IPS-18a (cell line): ENCODE measurements around the gene TANC2.

Source experiments
- H3K27ac ChIP-seq: one replicate; pipeline ENCODE4 v1.5.1; 2013; ENCODE audit warnings: low read length
- H3K27me3 ChIP-seq: one replicate; pipeline ENCODE4 v1.6.1; 2013; ENCODE audit warnings: mild to moderate bottlenecking, low read length; ENCODE audit not compliant: control insufficient read depth, insufficient read depth
- H3K36me3 ChIP-seq: one replicate; pipeline ENCODE4 v1.6.1; 2013; ENCODE audit warnings: low read depth, low read length; ENCODE audit not compliant: control insufficient read depth
- H3K4me1 ChIP-seq: one replicate; pipeline ENCODE4 v1.6.1; 2013; ENCODE audit warnings: low read depth, low read length; ENCODE audit not compliant: control insufficient read depth
- H3K4me3 ChIP-seq: one replicate; pipeline ENCODE4 v1.5.1; 2013; ENCODE audit warnings: low read length
- H3K9ac ChIP-seq: one replicate; pipeline ENCODE4 v1.6.1; 2013; ENCODE audit warnings: mild to moderate bottlenecking, low read length, moderate library complexity
- H3K9me3 ChIP-seq: one replicate; pipeline ENCODE4 v1.6.1; 2013; ENCODE audit warnings: low read depth, low read length; ENCODE audit not compliant: control insufficient read depth

Gene TANC2

DNA sequence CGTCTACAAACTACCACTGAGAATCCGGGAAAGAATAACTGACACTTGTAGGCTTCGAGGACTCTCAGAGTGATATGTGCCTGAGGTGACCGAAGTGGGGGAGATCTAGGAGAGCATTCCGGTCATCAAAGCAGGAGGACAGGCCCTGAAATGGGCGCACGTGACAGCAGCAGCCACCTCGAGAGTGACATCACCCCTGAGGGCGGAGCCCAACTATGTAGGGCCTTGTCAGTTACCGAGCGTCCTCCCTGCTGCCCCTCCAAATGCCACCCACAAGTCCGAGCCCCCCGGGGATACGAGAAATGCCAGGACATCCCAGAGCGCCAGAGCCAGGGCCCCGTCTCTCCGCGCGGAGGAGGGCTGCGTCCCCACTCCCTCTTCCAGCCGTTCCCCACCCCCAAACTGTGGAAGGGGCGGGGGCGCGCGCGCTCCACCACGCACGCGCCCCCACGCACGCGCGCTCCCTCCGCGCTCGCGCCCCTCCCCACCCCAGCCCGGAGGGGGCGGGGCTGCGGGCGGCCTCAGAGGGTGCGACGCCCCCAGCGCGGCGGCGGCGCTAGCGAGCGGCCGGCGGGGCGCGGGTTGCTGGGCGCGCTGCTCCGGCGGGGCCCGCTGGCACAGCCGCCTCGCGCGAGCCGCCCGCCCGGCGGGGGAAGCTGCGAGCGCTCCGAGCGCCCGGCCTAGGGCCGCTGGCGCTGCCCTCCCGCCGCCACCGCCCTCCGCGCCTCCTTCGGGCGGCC, at the start of gene TANC2:
TSS of gene TANC2 (plus strand) at position 550 of the 740 bp plus-strand sequence. CDS start 43,325 bp downstream, outside the sequence.
- H3K4me3 ChIP-seq, result peak within 1 kb of the TSS; percentile 67
- no peak within 1 kb of the TSS for H3K27ac ChIP-seq
- H3K9ac ChIP-seq, result peak within 1 kb of the TSS; percentile 20
- H3K27me3 ChIP-seq, result peaks cover 37% of the 10 kb centered on the region
- no peaks in the 10 kb centered on the region for H3K9me3 ChIP-seq
- H3K36me3 ChIP-seq, result no peaks in the 10 kb centered on the region
- peaks cover 12% of the 10 kb centered on the region for H3K4me1 ChIP-seq

DNA sequence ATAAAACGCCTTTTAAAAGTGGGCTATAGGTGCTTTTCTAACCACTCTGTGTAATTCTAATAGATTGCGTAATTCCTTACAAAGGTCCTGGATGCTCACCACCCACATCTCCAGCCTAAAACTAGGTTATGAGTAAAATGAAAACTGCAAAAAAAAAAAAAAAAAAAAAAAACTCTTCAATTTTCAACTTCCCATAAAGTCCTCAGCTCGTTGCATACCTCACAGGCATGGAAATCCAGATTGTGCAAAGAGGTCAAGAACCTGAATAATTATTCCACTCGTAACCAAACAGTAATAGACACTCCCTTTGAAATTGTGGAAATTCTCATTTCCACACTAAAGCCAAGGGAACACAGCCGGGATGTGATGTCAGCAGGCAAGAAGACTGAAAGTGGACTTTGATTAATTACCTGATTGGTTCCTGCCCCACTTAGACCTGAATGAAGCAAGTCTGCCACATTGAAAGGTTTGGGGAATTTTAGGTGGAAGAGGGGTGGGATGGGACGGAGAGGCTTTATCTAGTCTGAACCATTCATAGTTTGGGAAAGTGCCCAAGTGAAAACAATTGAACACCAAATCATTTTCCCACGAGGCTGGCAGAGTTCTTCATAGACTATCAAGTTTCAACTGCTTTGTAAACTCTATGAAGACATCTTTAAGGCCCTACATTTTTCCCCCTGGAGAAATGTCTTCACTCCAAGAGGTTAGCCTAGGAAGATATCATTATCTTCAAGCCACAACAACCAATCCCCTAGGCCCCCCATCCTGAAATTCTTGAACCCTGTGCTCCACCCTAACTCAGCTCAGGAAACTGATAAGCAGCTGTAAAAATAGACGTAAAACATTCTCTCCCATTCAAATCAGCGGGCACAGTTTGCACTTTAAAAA, 49.1 kb upstream of the TANC2 start:
- H3K27me3 ChIP-seq, result no peaks in the 10 kb centered on the region
- H3K9ac ChIP-seq, result no peak overlapping the region
- H3K4me1 ChIP-seq, result no peaks in the 10 kb centered on the region
- H3K27ac ChIP-seq, result no peak overlapping the region
- no peaks in the 10 kb centered on the region for H3K36me3 ChIP-seq
- H3K4me3 ChIP-seq, result no peak overlapping the region
- H3K9me3 ChIP-seq, result no peaks in the 10 kb centered on the region

DNA sequence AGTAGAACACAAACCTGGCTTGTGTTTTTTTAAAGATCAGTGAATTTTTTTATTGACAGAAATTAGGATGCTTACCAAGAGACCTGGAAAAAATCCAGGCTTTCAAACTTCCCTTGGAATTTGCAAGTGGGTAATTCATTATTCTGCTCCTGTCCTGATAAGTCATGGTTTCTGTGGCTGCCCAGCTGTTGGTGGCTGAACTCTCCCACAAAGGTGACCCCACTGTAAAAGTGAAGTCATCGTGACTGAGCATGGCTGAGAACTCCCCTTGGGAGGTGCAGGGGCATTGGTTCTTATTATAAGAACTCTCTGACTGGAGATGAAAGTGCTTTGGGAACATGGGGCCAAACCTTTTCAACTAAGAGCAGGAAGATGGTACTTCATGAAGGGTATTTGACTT, 46.6 kb upstream of the TANC2 start:
- Histone ChIP-seq H3K27ac (no peak overlapping the region), H3K4me1 (no peaks in the 10 kb centered on the region), H3K9me3 (no peaks in the 10 kb centered on the region), H3K4me3 (no peak overlapping the region), H3K9ac (no peak overlapping the region), H3K36me3 (no peaks in the 10 kb centered on the region), H3K27me3 (no peaks in the 10 kb centered on the region)

DNA sequence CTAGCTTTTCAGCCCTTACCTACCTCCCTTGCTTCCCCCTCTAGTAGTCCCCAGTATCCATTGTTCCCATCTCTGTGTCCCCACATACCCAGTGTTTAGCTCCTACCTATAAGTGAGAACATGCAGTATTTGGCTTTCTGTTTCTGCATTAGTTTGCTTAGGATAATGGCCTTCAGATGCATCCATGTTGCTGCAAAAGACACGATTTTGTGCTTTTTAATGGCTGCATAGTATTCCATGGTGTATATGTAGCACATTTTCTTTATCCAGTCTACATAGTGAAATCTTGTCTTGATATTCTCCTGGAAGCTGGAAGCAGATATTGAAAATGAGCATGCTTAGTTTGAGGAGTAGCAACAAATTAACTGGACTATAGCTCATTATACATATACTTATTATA, 45.7 kb upstream of the TANC2 start:
- Histone ChIP-seq H3K9ac (no peak overlapping the region), H3K9me3 (no peaks in the 10 kb centered on the region), H3K4me1 (no peaks in the 10 kb centered on the region), H3K4me3 (no peak overlapping the region), H3K27ac (no peak overlapping the region), H3K27me3 (no peaks in the 10 kb centered on the region), H3K36me3 (no peaks in the 10 kb centered on the region)

DNA sequence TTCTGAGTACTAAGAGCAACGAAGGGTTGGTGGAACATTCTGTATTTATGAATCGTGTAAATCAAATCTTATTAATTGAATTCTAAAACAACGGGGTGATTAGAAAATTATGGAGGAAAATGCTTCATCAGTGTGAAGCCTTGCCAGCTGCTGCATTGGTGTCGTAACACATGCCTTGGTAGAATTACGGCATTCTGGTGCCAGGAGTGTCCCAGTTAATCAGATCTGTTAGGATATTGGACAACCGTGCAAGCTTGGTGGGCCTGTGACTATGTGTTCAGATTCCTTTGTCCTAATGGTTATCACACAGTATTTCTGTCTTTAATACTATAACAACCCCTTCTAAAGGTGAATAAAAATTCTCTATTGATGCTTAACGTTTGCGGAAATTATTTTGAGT, 44.2 kb upstream of the TANC2 start:
- H3K4me1 ChIP-seq, result no peaks in the 10 kb centered on the region
- H3K36me3 ChIP-seq, result no peaks in the 10 kb centered on the region
- H3K9me3 ChIP-seq, result no peaks in the 10 kb centered on the region
- no peak overlapping the region for H3K4me3 ChIP-seq
- H3K27me3 ChIP-seq, result no peaks in the 10 kb centered on the region
- no peak overlapping the region for H3K27ac ChIP-seq
- no peak overlapping the region for H3K9ac ChIP-seq

DNA sequence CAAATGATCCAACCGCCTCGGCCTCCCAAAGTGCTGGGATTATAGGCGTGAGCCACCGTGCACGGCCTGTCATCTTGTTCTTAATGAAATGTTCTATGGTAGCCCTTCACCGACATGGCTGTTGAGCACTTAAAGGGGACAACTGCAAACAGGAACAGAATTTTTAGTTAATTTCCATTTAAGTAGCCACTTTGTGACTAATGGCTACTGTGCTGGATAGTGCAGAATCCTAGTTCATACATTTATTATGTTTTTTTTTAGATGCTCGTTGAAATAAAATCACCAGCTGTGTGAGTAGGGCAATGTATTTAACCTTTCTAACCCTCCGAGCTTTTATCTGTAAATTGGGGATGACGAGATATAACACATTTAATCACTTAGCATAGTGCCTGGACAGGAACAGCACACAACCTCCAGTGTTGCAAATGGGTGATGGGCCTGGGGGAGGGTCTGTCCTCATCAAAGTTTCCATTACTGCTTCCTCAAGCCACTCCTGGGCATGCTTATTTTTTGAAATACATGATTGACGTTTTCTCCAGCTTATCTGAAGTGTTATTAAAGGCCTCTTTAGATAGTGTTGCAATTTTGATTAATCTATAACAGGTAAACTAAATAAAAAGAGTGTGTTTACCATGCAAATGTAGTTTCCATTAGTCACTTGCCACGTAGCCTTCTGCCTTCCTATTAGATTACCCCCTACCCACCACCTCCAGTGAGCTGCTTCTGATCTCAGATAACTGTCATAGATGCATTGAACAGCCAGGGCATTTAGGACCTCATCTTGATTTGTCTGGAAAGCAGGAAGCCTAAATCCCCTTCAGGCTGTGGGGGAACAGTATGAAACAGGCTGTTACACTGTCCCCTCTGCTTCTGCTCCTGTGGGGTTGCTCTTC, 42.5 kb upstream of the TANC2 start:
- Histone ChIP-seq H3K27me3 (no peaks in the 10 kb centered on the region), H3K27ac (no peak overlapping the region), H3K36me3 (no peaks in the 10 kb centered on the region), H3K4me1 (no peaks in the 10 kb centered on the region), H3K9ac (no peak overlapping the region), H3K4me3 (no peak overlapping the region), H3K9me3 (no peaks in the 10 kb centered on the region)

DNA sequence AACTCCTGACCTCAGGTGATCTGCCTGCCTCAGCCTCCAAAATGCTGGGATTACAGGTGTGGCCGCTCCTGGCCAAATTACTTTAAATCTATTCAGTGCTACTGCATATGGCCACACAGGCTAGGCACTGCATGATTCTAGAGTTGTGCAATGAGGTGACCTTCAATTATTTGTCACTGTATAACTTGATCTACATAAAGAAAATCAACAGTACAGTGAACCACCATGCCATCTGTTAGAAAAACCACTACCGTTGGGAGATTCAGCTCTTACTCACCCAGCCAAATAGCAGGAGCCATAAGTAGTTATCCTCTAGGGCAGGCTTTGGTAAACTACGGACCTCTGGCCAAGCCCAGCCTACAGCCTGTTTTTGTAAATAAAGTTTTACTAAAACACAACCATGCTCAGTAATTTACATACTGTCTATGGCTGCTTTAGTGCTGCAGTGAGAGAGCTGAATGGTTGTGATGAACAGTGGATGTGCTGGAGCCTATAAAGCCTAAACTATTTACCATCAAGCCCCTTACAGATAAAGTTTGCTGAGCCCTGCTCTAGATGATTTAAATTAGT, 40.7 kb upstream of the TANC2 start:
- Histone ChIP-seq H3K9me3 (no peaks in the 10 kb centered on the region), H3K4me3 (no peak overlapping the region), H3K9ac (no peak overlapping the region), H3K27me3 (no peaks in the 10 kb centered on the region), H3K4me1 (no peaks in the 10 kb centered on the region), H3K27ac (no peak overlapping the region), H3K36me3 (no peaks in the 10 kb centered on the region)

DNA sequence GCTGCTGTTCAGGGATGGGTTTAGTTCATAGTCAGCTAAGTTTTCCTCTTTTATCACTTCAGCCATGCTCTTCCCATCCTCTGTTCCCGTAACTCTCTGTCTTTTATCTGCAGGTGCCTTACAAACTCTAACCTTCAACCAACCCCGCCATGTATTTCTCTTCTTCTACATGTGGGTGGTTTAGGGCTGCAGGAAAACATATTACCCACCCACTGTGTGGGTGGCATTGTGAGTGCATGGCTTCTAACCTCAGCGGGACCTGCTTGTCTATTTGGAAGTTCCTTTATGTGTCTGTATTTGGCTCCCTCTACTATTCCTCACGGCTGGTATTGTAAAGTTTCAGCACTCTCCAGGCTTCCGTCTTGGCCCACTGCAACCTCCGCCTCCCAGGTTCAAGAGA, 39.0 kb upstream of the TANC2 start:
- Histone ChIP-seq H3K4me3 (no peak overlapping the region), H3K4me1 (no peaks in the 10 kb centered on the region), H3K36me3 (no peaks in the 10 kb centered on the region), H3K9ac (no peak overlapping the region), H3K9me3 (no peaks in the 10 kb centered on the region), H3K27me3 (no peaks in the 10 kb centered on the region), H3K27ac (no peak overlapping the region)

DNA sequence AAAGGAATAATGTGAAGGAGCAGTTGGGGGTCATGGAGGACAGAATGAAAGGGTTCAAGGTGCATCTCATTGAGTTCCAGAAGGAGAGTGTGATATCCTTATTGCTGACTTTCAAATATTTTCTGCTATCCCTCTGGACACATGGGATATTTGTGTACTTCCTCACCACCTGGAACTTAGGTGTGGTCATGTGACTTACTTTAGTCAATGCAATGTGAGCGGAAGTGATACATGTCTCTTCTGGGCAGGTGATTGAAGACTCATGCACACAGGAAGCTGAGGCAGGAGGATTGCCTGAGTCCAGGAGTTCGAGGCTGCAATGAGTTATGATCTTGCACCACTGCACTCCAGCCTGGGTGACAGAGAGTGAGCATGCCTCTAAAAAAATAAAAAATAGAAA, 36.7 kb upstream of the TANC2 start:
- Histone ChIP-seq H3K36me3 (no peaks in the 10 kb centered on the region), H3K27ac (no peak overlapping the region), H3K9ac (no peak overlapping the region), H3K27me3 (no peaks in the 10 kb centered on the region), H3K9me3 (no peaks in the 10 kb centered on the region), H3K4me1 (no peaks in the 10 kb centered on the region), H3K4me3 (no peak overlapping the region)

DNA sequence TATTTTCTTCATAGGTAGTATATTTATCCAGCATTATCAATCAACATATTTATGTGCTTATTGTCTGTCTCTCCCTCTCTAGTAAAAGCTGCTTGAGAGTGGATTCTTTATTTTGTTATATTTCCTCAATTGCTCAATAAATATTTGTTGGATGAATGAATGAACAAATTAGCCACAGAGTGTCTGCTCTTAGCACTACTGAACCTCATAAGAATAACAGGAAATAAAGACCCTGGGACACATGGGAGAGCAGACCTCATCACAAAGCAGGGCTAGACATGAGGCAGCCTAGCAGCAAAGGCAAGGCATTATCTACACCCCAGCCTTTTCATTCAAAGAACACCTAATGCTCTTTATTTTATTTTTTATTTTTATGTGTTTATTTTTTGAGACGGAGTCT, 34.9 kb upstream of the TANC2 start:
- H3K9ac ChIP-seq, result no peak overlapping the region
- H3K4me1 ChIP-seq, result no peaks in the 10 kb centered on the region
- H3K4me3 ChIP-seq, result no peak overlapping the region
- H3K9me3 ChIP-seq, result no peaks in the 10 kb centered on the region
- H3K27ac ChIP-seq, result no peak overlapping the region
- H3K27me3 ChIP-seq, result no peaks in the 10 kb centered on the region
- H3K36me3 ChIP-seq, result no peaks in the 10 kb centered on the region
